GM19193 (cell line): ENCODE results near the gene RNU6-9.

Experiments
- POLR2A ChIP-seq: IDR thresholded peaks from 4 replicates; pipeline ENCODE4 v1.6.1; 2011; ENCODE audit not compliant: insufficient read depth, insufficient read length; ENCODE audit errors: extremely low read depth

The RNU6-9 gene

DNA sequence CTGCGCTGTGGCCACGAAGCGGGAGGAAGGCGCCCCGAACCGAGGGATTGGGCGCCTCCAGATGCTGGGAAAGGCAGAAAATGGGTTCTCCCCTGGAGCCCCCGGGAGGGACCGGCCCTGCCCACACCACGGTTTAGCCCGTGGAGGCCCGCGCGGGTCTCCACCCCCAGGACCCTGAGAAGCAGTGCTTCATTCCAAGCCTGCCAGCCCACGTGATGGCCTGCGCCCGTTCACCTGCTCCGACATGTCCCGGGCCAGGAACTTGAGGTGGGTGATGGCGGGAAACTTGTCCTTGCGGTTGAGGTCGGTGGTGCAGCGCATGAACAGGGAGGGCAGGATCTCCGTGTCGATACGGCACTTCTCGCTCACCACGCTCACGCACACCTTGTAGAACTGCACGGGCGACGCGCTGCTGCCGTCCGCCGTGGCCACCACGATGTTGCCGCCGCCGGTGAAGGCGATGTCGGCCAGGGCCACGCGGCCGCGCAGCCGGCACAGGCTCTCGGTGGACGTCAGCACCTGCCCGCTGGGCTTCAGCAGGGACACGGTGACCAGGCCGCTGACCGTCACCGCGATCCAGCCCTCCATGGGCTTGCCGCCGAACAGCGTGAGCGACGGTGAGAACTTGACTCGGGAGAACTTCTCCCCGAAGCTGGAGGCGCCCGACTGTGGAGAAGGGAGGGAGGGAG is 7.6 kb upstream of the RNU6-9 start:
- no peak for TF ChIP-seq POLR2A

DNA sequence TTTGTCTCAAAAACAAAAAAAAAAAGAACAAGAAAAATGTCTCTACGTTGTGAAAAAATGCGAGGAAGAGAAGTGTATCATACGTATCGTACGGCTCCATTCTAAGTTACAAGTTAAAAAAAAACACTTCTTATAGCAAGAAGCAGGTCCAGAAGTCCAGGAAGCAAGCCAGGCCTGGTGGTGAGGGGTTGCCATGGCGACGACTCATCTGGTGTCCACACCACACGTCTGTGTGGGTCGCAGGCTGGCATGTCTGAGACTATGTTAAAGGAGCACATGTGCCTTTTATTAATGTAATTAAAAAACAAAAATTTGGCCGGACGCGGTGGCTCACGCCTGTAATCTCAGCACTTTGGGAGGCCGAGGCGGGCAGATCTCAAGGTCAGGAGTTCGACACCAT is 6.2 kb upstream of the RNU6-9 start:
- no peak for TF ChIP-seq POLR2A

DNA sequence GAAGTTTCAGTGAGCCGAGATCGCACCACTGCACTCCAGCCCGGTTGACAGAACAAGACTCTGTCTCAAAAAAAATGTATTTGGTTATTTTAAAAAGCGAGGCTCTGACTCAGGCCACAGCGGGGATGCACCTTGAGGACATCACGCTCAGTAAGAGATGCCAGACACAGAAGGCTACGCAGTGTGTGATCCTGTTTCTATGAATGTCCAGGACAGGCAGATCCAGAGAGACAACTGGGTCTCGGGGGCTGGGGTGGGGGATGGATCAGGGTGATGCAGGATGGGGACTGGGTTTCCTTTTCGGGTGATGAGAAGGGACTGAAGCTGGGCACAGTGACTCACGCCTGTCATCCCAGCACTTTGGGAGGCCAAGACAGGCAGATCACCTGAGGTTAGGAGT is 5.7 kb upstream of the RNU6-9 start:
- TF ChIP-seq POLR2A: no peak

DNA sequence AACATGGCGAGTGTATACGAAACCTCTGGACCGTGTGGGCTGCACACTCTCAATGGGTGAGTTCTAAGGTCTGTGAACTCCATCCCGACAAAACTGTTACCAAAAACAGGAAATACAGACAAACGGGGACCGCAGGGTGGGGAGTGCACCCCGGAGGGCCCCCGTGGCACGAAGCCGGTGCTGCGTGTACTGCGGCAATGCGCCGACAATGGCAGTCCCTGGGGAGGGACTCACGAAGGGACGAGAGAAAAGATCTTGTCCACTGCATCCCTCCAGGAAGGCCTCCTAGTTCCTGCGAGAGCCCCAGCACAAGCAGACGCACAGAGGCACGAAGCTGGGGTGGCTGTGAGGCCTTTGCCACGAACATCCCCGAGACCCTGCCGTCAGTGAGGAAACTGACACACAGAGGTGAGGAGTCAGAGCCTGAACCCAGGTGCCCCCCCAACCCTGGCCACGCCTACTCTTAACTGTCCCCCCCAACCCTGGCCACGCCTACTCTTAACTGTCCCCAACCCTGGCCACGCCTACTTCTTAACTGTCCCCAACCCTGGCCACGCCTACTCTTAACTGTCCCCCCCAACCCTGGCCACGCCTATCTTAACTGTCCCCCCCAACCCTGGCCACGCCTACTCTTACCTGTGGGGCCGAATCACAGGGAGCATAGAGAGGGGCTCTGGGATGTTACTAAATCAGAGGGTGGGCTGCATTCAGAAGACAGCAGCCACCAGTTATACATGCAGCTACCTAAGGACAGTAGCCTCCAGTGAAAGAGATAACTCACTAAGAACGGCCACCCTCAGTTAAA is 4.5 kb upstream of the RNU6-9 start:
- TF ChIP-seq POLR2A: no peak

DNA sequence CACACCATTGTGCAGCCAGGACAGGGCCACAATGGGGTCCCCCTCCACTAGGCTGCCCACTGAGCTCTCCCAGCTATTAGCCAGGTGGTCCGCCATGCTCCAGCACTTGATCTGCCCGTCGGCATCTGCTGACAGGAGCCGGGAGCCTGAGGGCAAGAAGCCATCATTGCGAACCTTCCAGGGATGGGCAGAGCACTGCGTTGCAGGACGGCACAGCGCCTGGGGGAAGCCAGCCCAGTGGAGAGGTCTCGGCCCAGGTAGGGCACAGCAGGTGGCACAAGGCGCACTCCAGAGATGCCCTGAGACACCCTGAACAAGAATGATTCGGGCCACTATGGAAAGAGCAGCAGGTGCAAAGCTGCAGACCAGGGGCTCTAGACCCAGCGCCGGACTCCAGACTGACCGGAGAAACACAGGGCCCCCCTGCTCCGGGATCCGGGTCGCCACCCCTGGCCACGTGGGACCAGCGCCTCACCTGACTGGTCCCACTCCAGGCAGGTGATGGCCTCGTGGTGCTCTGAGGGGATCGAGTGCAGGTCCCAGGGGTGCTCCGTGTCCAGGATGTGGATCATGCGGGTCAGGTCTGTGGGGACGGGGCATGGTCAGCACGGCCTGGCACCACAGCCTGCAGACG is 3.5 kb upstream of the RNU6-9 start:
- TF ChIP-seq POLR2A: no peak

DNA sequence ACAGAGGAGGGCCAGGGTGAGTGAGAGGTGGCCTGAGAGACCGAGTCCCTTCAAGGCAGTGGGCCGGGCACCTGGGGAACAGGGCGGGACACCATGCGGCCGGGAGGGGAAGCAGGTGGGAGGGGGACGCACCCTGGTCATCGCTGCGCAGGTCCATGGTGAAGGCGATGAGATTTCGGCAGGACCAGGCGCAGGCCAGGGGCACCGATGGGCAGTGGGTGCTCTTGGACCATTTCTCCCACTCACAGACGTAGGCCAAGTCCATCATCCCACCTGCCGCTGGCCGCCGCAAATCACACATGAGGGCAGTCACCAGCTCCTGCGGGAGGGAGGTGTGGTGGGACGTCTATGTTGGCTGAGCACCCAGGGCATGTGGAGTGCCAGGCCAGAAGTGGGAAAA is 2.5 kb upstream of the RNU6-9 start:
- no peak for TF ChIP-seq POLR2A

DNA sequence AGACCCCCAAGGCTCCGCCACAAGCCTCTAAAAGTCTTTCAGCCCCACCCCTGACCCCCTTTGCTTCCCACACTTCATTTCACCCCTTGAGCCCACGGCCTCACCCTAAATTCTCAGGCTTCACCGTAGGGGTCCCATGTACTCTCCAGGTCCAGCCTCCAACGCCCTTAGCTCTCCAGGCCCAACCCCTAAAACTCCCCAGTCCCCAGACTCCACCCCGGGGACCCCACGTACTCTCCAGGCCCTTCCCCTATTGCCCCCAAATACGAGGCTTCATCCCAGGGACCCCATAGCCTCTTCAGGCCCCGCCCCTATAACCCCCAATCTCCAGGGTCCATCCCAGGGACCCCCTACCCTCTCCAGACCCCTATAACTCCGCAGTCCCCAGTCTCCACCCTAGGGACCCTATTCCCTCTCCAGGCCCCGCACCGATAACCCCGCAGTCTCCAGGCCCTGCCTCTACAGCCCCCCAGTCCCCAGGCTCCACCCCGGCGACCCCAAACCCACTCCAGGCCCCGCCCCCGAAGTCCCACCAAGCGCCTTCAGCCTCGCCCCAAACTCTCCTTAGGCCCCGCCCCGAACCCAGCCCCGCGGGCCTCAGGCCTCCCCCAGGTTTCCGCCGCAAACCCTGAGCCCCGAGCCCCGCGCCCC is 916 bp upstream of the RNU6-9 start:
- TF ChIP-seq POLR2A: no peak

DNA sequence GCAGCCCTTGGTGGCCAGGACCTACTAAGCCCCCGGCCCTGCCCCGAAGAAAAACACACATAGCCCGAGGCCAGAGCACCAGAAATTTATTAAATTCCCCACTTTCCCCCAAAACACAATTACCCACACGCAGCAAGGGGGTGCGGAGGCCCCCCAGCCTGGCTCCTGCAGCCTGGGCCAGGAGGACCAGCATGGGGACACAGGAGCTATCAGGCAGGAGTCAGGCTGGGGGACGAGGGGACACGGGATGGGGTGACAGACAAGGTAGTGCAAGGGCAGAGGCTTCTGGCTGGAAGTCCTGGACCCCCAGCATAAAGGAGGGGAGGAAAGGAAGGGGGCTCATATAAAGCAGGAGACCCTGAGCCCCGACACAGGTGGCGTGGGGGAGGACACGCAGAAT is 3.1 kb downstream of the RNU6-9 start:
- no peak for TF ChIP-seq POLR2A

DNA sequence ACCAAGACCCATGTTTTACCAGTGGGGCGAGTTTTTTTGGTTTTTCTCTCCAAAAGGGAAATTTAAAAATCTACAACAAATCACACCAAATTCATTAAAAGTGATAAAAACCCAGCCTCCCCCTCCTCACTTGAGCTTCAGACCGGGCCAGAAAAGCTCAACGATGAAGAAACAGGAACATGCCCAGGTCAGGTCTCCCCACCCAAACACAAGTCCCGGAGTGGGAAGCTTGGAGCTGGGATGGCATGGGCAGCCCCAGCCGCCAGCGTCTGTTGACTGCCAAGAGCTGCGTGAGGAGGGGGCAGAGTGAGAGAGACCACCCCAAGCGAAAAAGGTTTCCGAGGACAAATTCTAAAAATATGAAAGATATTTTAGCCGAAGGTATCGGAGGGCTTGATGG is 3.7 kb downstream of the RNU6-9 start:
- no peak for TF ChIP-seq POLR2A

DNA sequence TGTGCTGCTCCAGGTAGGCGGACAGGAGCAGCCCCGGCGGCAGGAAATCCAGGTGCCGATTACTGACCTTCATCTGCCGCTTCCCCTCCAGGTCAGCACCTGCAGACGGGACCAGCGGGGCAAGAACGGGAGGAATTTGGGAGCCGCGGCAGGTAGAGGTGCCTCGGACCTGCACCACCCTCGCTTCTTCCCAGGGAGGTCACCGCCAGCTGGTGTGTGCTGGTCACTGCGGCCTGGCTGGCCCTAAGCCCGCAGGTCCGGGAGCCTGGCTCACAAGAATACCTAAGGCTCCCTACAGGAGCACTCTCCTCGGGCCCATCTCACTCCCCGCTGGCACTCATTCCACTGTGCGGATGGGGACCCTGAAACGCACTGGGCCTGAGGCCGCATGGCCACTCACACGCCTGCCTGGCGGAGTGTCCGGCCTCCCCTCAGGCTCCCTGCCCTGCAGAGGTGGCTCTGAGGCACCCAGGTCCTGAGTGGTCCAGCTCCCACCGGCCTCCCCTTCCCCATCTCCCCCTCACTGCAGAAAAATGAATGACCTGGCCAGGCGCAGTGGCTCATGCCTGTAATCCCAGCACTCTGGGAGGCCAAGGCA is 4.3 kb downstream of the RNU6-9 start:
- TF ChIP-seq POLR2A: no peak

DNA sequence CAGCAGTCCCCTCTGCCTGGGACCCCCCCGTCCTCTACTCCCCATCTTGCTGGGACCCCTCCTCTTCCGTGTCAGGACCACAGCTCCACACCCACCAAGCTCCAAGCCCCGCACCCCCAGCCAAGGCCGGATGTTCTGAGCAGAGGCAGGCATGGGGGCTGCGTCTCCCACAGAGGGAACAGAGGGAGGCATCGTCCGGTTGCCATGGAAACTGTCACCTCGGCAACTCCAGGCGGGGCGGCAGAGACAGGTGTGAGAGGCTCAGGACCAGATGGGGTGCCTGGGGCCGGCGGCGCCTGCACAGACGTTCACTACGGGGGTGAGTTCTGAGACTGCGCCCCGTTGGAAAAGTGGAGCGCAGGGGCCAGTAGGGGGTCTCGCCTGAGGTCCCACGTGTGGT is 5.4 kb downstream of the RNU6-9 start:
- TF ChIP-seq POLR2A: no peak

DNA sequence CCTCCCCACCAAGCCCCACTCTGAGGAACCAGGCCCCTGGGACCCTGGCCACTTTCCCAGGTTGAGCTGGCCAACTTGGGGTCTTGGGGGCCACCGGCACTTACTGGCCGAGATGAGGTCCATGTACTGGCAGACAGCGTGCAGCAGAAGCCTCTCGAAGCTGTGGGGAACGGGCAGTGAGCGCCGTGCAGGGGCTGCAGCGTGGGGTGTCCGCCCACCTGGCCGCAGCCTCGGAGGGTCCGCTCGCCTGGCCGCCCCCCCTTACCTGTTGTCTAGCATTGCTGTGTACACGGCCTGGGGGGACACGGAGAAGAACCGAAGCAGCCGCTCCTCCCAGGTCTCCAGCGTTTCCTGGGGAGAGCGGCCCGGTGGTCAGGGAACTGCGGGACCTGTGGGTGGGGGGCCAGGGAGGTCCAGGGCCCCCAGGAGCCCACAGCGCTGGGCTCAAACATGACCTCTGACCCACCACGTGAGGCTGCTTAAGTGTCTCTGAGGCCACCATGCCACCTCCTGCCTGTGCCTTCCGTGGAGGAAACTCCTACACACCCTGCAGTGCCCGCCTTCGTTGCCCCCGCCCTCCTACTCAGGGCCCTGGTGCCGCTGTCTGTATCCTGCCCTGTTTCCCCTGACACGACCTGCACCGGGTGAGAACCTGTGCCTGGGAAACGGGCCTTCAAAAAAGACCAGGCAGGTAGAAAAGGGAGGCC is 6.2 kb downstream of the RNU6-9 start:
- no peak for TF ChIP-seq POLR2A

DNA sequence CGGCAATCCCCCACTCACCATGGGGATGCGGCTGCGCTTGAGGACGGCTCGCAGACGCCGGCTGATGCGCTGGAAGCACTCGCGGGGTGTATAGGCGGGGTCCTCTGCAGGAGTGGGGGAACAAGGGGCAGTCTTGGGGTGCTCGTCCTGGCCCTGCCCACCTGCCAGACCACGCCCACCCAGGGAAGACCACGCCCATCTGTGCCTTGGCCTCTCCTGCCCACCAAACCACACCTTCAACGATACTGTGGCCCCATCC is 6.7 kb downstream of the RNU6-9 start:
- TF ChIP-seq POLR2A: no peak

DNA sequence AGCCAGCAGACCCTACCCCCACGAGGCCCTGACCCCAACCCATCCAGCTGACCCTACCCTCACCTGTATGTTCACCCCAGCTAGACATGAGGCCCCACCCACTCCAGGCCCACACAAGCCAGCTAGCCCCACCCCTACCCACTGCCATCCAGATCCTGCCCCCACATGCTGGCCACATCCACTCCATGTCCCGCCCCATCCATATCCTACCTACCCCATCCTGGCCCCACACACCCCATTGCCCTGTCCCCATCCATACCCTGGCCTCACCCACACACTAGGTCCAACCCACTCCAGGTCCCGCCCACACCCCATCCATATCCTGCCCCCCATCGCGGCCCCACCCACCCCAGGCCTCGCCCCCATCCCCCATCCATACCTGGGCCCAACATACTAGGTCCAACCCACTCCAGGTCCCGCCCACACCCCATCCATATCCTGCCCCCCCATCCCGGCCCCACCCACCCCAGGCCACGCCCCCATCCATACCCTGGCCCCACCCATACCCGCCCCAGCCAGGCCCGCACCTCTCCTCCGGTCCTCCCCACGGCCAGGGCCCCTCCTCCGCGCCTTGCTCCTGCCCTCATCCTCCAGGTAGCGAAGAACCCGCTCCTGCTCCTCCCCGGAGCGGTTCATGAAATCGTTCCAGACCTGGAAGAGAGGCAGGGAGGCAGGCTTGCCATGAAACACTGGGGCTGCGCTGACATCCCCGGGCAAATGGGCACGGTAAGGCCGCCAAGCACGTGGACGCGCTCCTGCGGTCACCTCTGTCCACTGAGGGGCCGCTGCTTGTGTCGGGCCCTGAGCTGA is 7.2 kb downstream of the RNU6-9 start:
- TF ChIP-seq POLR2A: no peak
